ENCODE results near the gene WEE2.

WEE2 gene

GRCh38 chr7:141691540-141691939 is 16.6 kb upstream of the WEE2 start:
- no peak overlapping the region for H3K4me3 ChIP-seq (ENCODE audit: low read depth, low read length)
- no peak for TF ChIP-seq CTCF (IDR thresholded peaks at IDR 0.05; ENCODE audit: borderline replicate concordance, insufficient read depth, low read depth, low read length)

- no peak for TF ChIP-seq CTCF (IDR thresholded peaks at IDR 0.05; ENCODE audit: borderline replicate concordance, insufficient read depth, low read depth, low read length)
These were observed 16.2 kb upstream of the WEE2 start for GRCh38 chr7:141691961-141692360.

GRCh38 chr7:141693082-141693481 is 15.1 kb upstream of the WEE2 start:
- TF ChIP-seq CTCF (IDR thresholded peaks at IDR 0.05; ENCODE audit: borderline replicate concordance, insufficient read depth, low read depth, low read length): no peak
- H3K4me3 ChIP-seq (ENCODE audit: low read depth, low read length): no peak overlapping the region

More at GRCh38 chr7:141691961-141692360, 16.2 kb upstream of the WEE2 start:
- H3K4me3 ChIP-seq (ENCODE audit: low read depth, low read length): no peak overlapping the region

GRCh38 chr7:141695803-141696289 is 12.3 kb upstream of the WEE2 start:
- H3K4me3 ChIP-seq (ENCODE audit: low read depth, low read length): no peak overlapping the region
- no peak for TF ChIP-seq CTCF (IDR thresholded peaks at IDR 0.05; ENCODE audit: borderline replicate concordance, insufficient read depth, low read depth, low read length)

- TF ChIP-seq CTCF (IDR thresholded peaks at IDR 0.05; ENCODE audit: borderline replicate concordance, insufficient read depth, low read depth, low read length): no peak
- no peak overlapping the region for H3K4me3 ChIP-seq (ENCODE audit: low read depth, low read length)
These were observed 11.8 kb upstream of the WEE2 start for GRCh38 chr7:141696348-141696747.

- H3K4me3 ChIP-seq (ENCODE audit: low read depth, low read length): no peak overlapping the region
- no peak for TF ChIP-seq CTCF (IDR thresholded peaks at IDR 0.05; ENCODE audit: borderline replicate concordance, insufficient read depth, low read depth, low read length)
These were observed 10.8 kb upstream of the WEE2 start for GRCh38 chr7:141697211-141697871.

Data from GM12875 (cell line).